NCI-H2081 (cell line): Measurements from ENCODE around the gene CPM.

Experiments used
- DNase-seq, 2 experiments: peaks; one replicate each; lab custom pipeline; 2025; lab: John Stamatoyannopoulos, UW

CPM gene

GRCh38 chr12:68904351-68904962 is 28.5 kb downstream of the CPM start:
- DNase-seq = no peak

- DNase-seq = no peak
Measured at GRCh38 chr12:68903511-68903910, 29.5 kb downstream of the CPM start.

- no peak for DNase-seq
Measured at GRCh38 chr12:68901551-68901950, 31.4 kb downstream of the CPM start.

- DNase-seq = no peak
Measured at GRCh38 chr12:68901145-68901544, 31.8 kb downstream of the CPM start.

- no peak for DNase-seq
Measured at GRCh38 chr12:68900241-68900640, 32.7 kb downstream of the CPM start.

GRCh38 chr12:68899251-68899771 is 33.7 kb downstream of the CPM start:
- DNase-seq = no peak

GRCh38 chr12:68896881-68897540 is 36.0 kb downstream of the CPM start:
- no peak for DNase-seq

- DNase-seq = no peak
Measured at GRCh38 chr12:68894276-68894855, 38.6 kb downstream of the CPM start.

GRCh38 chr12:68893741-68894140 is 39.2 kb downstream of the CPM start:
- DNase-seq = no peak

- no peak for DNase-seq
Measured at GRCh38 chr12:68893201-68893600, 39.8 kb downstream of the CPM start.

GRCh38 chr12:68891141-68891540 is 41.8 kb downstream of the CPM start:
- DNase-seq = no peak

- DNase-seq = no peak
Measured at GRCh38 chr12:68890701-68891113, 42.3 kb downstream of the CPM start.

- DNase-seq = no peak
Measured at GRCh38 chr12:68888243-68888642, 44.7 kb downstream of the CPM start.

- no peak for DNase-seq
Measured at GRCh38 chr12:68887641-68888040, 45.3 kb downstream of the CPM start.

- DNase-seq = no peak
Measured at GRCh38 chr12:68886636-68887572, 46.1 kb downstream of the CPM start.

- no peak for DNase-seq
Measured at GRCh38 chr12:68885381-68885780, 47.6 kb downstream of the CPM start.

- DNase-seq = no peak
Measured at GRCh38 chr12:68884251-68884650, 48.7 kb downstream of the CPM start.

GRCh38 chr12:68883151-68883550 is 49.8 kb downstream of the CPM start:
- DNase-seq = no peak

GRCh38 chr12:68882251-68882964 is 50.6 kb downstream of the CPM start:
- DNase-seq = no peak

- DNase-seq = no peak
Measured at GRCh38 chr12:68880660-68881325, 52.2 kb downstream of the CPM start.

- DNase-seq = no peak
Measured at GRCh38 chr12:68878846-68879245, 54.1 kb downstream of the CPM start.
